Fibroblast of peridontal ligament (primary cell): Measurements from ENCODE around the gene CBX2.

Source experiments
- DNase-seq: peaks from one replicate; pipeline ENCODE4 v3.0.0-alpha.2; 2010; ENCODE audit errors: extremely low read depth

Gene CBX2

GRCh38 chr17:79811868-79812352 lies 34.0 kb downstream of the CBX2 start:
- no peak for DNase-seq

GRCh38 chr17:79812353-79813258 lies 34.7 kb downstream of the CBX2 start:
- no peak for DNase-seq

GRCh38 chr17:79813297-79814126 lies 35.6 kb downstream of the CBX2 start:
- no peak for DNase-seq

DNA sequence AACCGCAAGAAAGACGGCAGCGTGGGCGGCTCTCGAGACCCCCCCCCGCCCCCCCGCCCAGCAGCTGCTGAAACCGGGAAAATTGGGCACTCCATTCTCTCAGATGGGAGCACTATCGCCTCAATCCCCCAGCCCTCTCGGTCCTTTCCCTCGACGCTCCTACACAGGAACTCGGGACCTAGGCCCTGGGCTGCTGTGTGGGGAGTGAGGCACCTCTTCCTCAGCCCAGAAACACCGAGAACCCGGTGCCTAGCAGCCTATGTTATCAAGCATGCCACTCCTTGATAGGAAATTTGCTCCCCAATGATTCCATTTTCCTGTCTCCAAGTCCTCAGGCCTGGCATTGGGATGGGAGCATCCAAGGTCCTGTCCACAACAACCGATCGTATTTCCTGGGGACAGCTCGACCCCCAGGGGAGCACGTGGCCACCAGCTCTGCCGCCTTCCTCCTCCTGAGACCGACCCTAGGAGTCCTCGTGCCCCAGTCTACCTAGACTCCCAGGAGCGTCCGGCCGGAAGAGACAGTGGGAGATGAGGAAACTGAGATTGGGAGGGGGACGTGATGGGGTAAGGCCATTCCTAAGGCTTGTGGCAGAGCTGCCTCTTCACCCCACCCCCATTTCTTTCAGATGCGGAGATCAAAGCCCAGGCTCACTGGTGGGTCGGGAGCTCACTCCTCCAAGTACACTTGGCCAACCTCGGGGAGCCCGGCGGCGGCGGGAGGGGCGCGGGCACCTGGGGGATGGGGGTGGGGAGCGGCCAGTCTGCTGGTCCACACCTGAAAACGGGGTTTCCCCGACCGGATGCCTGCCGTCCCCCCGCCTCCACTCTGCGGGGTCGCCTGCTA lies 36.4 kb downstream of the CBX2 start:
- no peak for DNase-seq

- DNase-seq: no peak
Measured at GRCh38 chr17:79814974-79815835, 37.3 kb downstream of the CBX2 start.

GRCh38 chr17:79815836-79816461 lies 38.0 kb downstream of the CBX2 start:
- no peak for DNase-seq

GRCh38 chr17:79818026-79818758 lies 40.2 kb downstream of the CBX2 start:
- DNase-seq: no peak

DNA sequence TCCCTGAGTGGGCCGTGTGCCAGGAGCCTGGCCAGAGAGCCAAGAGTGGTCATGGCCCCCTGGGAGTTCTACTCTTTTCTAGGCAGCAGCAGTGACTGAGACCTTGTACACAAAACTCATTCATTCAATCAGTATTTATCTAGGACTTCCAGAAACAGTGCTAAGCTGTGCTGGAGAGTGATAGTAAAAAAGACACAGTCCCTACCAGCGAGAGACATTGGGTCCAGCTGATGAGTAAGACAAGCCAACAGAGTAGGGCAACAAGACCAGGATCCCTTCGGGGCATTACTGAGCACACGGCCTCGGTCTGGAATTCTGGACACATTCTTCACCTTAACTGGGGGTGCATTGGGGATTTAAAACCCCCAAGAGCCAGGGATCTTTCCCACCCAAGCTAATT lies 41.1 kb downstream of the CBX2 start:
- DNase-seq: no peak

- no peak for DNase-seq
Measured at GRCh38 chr17:79819534-79820276, 41.8 kb downstream of the CBX2 start.

GRCh38 chr17:79820959-79821330 lies 43.0 kb downstream of the CBX2 start:
- no peak for DNase-seq

GRCh38 chr17:79821331-79822095 lies 43.6 kb downstream of the CBX2 start:
- DNase-seq: no peak

DNA sequence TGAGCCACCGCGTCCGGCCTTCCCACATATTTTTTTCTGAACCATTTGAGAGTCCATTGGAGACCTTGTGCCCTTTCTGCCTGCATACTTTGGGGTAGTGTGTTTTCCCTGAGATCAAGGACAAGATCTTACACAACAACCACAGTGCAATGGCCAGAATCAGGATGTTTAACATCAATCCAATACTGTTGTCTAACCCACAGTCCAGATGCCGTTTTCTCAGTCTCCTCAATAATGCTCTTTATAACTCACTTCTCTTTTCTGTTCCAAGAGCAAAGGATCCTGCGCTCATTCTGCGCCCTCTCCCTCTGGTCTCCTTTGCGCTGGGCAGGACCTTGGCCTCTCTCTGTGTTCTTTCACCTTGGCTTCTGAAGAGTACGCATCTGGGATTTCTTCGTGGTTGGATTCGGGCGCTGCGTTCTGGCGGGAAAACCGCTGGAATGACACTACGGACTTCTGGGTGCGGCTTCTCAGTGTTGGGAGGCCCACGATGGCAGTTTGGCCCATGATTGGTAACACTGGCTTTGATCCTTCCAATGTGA lies 44.7 kb downstream of the CBX2 start:
- DNase-seq: no peak

- DNase-seq: no peak
Measured at GRCh38 chr17:79824234-79824633, 46.3 kb downstream of the CBX2 start.

- DNase-seq: no peak
Measured at GRCh38 chr17:79824893-79825579, 47.1 kb downstream of the CBX2 start.

GRCh38 chr17:79825580-79825921 lies 47.6 kb downstream of the CBX2 start:
- no peak for DNase-seq

- DNase-seq: no peak
Measured at GRCh38 chr17:79826204-79826680, 48.3 kb downstream of the CBX2 start.
